Keratinocyte (primary cell): Measurements from ENCODE around the gene NRG3.

Experiments
- EZH2 ChIP-seq: IDR thresholded peaks from one replicate; pipeline ENCODE4 v1.6.1; 2012; ENCODE audit warnings: inconsistent platforms, mild to moderate bottlenecking, low read length, moderate library complexity
- TF ChIP-seq, protein P1 (sequence below), 3 experiments: IDR thresholded peaks in 1 of 3; conservative IDR thresholded peaks in 1 of 3; optimal IDR thresholded peaks in 1 of 3; 2 replicates in 2 of 3; 3 replicates in 1 of 3; pipeline versions ENCODE3 to v1.5.1; 2011; ENCODE audit warnings: low read length in 3 of 3, mild to moderate bottlenecking in 3 of 3, moderate library complexity in 2 of 3, control low read depth in 1 of 3, inconsistent platforms in 1 of 3; ENCODE audit not compliant: insufficient read depth in 2 of 3; ENCODE audit errors: extremely low read depth in 1 of 3

DNA sequence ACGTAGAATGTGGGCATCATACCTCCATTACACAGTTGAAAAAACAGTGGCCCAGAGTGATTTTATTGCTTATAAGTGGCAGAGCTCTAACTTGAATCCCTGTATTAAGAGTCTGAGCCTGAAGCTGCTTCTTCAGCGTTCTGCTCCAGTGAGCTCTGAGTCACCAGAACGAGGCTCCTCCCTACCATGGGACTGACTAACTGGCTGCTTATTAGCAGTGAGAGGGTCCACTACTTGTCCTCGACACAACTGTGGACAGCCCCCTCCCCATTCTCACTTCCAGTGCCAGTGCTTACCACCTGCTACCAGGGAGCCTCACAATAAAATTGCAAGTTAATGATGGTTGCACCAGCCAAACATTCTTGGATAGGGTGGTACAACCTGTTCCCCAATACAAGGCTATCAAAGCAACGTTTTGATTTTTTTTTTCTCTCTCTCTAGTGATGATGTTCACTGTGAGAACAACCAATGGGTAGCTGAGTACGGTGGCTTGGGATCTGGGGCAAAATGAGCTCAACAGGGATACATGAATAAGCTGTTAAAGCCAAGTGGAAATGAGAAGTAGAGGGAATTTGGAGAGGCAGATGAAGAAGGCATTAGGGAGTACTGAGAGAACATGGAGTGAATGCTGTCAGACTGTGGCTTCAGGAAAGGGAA lies 2.7 kb upstream of the NRG3 start:
- TF ChIP-seq EZH2, result no peak
- TF ChIP-seq, protein P1, sequence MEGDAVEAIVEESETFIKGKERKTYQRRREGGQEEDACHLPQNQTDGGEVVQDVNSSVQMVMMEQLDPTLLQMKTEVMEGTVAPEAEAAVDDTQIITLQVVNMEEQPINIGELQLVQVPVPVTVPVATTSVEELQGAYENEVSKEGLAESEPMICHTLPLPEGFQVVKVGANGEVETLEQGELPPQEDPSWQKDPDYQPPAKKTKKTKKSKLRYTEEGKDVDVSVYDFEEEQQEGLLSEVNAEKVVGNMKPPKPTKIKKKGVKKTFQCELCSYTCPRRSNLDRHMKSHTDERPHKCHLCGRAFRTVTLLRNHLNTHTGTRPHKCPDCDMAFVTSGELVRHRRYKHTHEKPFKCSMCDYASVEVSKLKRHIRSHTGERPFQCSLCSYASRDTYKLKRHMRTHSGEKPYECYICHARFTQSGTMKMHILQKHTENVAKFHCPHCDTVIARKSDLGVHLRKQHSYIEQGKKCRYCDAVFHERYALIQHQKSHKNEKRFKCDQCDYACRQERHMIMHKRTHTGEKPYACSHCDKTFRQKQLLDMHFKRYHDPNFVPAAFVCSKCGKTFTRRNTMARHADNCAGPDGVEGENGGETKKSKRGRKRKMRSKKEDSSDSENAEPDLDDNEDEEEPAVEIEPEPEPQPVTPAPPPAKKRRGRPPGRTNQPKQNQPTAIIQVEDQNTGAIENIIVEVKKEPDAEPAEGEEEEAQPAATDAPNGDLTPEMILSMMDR (optimal IDR thresholded peaks at IDR 0.05 in 1 of 3, IDR thresholded peaks at IDR 0.05 in 1 of 3, conservative IDR thresholded peaks at IDR 0.05 in 1 of 3; ENCODE audit: extremely low read depth in 1 of 3, insufficient read depth in 2 of 3, low read length in 3 of 3), result no peak
